Stimulated activated CD4-positive, alpha-beta T cell treated with anti-CD3 and anti-CD28 coated beads, TNF-alpha, amount 100 ng/mL, for 4 hours (primary cell): ENCODE measurements around the gene EMC6.
"Not testable (repeated sequence)": the region's sequence is repeated elsewhere in the genome, so short reads cannot be mapped to it uniquely, and the experiment has no call there.

ENCODE experiments used
- DNase-seq, 3 experiments: peaks; one replicate each; pipeline ENCODE4 v3.0.0-alpha.2; 2020; ENCODE audit warnings: low read depth in 3 of 3

EMC6 gene

DNA sequence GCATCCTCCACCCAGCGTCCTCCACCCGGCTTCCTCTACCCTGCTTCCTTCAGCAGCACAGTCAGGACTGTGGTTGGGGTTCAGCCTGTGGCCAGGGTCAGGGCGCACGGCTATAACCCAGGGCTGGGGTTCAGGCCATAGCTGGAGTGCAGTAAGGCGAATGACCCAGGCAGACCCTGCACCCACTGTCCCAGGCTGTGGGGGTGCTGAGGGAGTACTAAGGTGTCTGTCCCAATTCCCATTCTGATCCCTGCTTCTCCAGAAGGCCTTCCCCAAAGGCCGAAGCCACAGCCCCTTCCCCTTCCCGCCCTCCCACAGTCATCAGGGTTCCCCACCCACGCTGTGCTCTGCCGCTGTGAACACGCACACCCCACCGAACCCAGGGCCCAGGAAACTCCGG lies 12.4 kb downstream of the EMC6 start:
- no peak for DNase-seq

DNA sequence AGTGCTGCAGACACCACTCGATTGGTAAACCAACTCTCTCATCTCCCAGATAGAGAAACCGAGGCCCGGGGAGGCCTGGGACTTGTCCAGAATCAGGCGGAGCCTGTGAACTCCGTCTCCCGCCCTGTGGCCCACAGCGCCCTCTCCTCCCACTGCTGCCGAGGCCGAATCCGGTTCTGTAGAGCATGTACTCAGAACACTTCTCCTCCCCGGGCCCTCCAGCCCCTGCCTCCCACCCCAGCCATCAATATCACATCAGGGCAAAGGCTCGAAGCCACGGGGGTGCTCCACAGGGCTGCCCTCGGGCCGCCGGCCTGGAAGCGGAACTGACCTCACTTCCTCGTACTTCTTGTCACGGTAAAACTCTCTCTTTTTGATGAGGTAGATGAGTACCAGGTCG lies 13.0 kb downstream of the EMC6 start:
- DNase-seq, result no peak

DNA sequence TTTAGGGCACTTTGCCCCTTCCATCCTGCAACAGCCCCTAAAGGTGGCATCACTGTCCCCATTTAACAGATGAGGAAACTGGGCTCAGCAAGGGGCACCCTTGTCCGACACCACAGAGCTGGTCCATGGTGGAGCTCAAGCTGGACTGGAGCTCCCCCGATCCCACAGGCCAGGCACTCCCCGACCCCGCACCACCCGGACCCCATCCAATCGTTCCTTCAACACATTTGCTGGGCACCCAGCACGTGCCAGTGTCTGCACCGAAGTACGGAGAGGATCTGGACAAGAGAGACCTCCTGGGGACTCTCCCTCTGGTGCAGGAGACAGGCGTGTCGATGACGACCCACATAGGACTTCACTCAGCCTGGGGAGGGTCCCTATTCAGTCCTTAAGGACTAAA lies 13.4 kb downstream of the EMC6 start:
- no peak for DNase-seq

DNA sequence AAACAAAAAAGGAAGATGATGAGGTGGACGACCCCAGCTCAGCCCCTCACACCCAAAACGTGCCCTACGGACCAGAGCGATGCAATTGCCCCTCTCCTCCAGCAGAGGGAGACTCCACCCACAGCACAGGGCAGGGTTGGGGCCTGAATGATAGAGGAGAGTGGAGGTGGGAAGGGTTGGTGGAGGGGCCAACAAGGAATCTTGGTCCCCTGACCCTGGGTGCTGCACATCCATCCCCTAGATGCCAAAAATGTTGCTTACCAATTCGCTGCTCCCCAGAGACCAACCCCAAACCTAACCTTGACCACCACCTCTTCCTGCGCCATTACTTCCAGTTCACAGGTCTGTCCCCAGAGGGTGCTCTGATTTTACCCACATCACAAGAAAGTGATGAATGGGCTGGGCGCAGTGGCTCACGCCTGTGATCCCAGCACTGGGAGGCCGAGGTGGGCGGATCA lies 14.5 kb downstream of the EMC6 start:
- peak; percentile 33 to 35 (median 33) for DNase-seq

DNA sequence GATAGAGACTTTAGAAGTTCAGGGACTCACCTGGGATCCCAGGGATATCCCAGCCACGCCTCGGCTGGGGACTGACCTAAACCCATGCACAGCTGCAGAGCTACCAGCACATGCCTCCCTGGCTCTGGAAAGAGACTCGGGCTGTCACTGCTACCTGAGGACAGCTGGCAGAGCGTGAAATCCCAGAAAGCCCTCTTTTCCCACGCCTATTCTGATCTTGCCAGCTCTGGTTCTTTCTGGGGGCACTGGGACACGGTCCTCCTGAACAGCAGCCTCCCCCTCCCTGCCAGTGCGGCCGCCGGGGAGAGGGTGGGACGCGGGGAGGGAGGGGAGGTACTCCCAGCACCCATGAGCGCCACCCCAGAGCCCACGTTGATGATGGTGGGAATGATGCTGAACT lies 16.6 kb downstream of the EMC6 start:
- no peak for DNase-seq

DNA sequence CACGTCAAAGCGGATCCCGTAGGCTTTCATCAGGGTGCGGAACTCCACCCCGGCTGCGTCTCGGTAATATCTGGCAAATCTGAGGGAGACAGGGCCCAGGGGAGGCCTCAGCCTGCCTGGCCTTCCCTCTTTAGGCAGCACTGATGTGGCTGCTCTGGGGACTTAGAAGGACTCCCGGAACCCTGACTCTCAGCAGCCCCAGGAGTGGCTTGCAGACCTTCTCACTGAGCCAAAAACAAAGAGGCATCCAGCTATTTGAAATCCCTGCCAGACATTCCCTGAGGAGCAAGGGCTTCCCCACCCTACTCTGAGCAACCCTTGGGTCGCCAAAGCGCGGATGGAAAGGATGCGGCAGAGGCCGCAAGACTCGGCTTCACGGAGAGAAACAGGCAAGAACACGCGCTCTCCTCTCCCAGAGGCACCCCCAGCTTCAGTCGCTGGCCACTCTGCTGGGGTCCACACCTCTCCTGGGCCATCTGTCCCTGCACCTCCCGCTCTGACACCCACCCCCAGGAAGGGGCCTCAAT lies 19.5 kb downstream of the EMC6 start:
- DNase-seq, result no peak

DNA sequence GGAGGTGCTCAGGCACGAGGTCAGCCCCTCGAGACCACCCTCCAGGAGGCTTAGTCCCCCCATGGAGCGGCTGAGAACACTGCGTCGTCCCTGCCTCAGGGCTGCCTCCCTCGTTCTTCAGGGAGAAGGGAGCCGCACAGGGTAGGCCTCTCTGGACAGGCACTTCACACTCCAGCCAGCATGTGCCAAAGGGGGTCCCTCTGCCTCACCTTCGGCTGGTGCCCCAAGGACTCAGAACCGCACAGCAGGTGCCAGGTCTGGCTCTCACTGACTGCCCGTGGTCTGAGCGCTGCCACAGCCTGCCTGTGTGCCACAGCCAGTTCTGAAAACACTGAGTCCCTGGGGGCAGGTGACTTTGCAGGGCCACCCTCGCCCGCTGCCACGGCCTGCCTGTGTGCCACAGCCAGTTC lies 20.2 kb downstream of the EMC6 start:
- no peak for DNase-seq

DNA sequence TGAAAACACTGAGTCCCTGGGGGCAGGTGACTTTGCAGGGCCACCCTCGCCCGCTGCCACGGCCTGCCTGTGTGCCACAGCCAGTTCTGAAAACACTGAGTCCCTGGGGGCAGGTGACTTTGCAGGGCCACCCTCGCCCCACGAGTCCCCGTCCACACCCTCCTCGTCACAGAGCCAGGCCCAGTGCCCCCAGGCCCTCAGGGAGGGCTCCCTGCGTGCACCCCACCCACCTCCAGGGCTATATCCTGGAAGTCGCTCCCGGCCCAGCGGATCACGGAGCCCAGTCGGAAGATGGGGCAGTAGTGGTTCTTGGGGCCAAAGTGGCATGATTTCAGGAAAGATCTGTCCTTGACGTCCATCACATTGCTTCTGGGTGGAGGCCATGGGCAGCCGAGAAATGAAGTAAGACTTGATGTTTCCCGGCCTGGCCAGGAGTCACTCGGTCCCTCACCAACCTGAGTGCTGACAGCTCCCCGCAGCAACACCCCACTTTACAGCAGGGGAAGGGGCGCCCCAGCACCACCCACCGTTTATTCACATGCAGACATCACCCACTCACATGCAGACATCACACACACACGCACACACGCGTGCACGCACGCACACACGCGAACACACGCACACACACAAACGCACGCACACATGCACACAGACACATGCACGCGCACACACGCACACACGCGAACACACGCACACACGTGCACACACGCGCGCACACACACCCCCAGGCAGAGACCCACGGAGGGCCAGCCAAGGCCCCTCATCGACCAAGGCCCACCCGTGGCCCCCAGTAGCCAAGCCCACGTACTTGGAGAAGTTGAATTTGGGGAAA lies 20.9 kb downstream of the EMC6 start:
- DNase-seq, result no peak

DNA sequence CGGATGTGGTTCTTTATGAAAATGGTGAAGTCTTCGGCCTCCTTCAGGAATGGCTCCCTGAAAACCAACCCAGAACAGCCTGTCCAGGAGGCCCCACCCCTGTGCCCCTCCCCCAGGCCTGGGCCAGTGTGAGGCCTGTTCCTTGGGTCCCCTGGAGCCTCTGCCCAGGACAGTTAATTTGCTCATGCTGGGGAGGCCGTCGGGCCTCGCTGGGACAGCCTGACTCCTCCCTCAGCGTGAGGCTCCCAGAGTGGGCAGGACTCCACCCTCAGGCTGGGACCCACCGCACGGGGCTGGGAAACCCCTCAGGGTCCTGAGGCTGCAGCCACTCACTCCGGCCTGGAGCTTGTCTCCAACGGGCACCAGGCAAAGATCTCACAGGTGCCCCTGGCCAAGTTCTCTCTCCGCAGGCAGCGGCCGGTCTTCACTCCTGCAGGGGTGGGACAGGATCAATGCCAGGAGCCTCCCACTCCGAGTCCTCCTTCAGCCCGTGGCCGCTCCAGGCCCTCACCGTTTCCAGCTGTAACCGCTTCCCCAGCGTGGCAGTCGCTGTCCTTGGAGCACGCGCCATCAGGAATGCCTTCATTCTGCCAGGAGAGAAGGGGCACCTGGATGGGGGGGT lies 21.6 kb downstream of the EMC6 start:
- no peak for DNase-seq

DNA sequence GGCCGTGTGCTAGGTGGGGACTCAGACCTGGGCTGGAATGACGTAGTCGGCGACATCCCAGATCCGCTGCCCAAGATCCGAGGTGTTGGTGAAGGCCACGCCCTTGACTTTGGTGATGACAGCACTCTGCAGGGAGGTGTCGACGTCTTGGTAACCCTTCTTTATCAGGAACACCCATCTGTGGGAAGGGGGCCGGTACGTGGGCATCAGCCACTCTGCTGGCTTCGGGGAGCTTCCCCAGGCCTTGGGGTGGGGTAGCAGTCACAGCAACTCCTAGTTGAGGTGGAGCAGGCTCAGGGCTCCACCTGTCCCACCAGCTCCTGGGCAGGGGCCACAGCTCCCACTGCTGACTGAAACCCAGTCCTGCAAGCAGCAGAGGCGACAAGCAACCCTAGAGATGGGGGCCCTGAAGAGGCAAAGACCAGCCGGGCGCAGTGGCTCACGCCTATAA lies 23.0 kb downstream of the EMC6 start:
- no peak for DNase-seq

DNA sequence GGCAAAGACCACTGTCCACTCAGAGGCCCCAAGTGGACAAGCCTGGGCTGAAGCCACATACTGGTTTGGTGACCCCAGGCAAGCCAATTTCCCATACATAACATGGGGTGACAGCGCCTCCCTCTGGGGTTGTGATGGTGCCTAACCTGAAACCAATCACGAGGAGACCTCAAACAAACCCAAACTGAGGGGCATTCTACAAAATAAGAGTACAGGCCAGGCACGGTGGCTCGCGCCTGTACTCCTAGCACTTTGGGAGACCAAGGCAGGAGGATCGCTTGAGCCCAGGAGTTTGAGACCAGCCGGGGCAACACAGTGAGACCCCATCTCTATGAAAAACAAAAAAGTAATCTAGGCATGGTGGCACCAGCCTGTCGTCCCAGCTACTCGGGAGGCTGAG lies 23.7 kb downstream of the EMC6 start:
- DNase-seq, result no peak

DNA sequence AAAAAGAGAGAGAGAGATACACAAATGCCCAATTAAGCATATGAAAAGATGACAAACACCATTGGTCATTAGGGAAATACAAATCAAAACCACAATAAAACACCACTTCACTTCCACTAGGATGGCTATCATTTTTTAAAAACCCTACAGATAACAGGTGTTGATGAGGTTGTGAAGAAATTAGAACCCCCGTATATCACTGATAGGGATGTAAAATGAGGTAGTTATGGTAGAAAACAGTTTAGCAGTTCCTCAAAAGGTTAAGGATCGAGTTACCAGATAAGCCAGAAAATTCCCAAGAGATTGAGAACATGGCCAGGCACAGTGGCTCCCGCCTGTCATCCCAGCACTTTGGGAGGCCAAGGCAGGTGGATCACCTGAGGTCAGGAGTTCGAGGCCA lies 24.5 kb downstream of the EMC6 start:
- DNase-seq, result no peak

DNA sequence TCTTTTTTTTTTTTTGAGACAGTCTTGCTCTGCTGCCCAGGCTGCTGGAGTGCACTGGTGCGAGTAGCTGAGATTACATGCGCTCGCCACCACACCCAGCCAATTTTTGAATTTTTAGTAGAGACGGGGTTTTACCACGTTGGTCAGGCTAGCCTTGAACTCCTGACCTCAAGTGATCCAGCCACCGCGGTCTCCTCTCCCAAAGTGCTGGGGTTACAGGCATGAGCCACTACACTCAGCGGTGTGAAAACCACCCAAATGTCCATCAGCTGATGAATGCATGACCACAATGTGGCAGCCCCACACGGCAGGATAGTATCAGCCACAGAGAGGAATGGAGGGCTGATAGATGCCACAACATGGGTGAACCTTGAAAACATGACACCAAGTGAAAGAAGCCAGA lies 25.2 kb downstream of the EMC6 start:
- no peak for DNase-seq

DNA sequence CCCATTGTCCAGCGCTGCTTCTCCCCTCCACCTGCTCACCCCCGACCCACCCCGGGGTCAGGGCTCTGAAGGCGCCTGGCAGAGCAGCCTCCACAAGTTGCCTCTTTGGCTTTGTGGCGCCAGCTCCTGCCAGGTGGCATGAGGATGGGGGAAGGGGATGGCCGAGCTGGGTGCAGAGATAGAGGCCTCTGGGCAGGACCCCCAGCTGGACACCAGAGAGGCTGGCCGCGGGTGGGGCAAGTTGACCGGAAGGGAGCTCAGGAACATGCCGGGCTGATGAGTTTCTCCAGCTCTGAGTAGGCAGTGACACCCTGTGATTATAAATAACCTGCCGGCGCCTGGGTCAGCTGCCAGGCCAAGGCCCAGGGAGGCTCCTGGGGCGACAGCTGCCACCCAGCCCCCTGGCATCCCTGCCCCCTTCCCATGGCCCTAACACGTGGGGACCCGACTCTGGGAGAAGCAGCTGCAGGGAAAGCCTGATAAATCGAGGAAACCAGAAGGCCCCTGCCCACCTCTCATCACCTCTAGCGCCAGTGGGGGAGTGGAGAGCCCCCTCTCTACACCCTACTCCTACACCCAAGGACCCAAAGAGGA lies 26.6 kb downstream of the EMC6 start:
- no peak for DNase-seq

DNA sequence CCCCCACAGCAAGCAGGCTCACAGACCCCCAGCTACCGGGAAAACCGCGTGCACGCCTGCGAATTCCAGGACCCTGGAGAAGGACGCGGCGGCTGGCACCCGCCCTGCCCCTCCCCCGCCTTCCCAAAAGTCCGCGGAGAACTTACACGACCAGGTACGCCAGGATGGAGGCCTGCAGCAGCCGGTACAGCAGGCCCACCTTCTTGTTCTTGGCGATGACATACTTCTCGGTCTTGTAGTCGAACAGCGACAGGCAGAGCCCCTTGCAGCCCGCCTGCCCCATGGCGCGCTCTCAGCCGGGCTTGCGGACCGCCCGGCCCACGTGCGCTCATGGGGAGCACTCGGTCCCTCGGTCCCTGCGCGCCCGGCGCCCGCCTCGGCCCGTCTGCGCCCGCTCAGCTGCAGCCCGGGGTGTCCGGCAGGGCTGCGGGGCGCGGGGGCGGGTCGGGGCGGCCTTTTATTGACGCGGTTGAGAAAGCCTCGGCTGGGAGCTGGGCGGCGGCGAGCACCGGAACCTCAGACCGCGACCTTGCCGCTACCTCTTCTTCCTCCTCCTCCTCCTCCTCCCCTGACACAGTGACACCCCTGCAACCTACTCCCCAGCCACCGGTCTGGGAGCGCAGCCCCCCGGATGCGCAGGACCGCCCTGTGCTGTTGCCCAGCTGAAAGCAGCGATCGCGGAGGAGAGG lies 27.3 kb downstream of the EMC6 start, which contains the start of gene P2RX5:
Gene P2RX5 (minus strand): TSS at position 433 of the 689 bp plus-strand sequence. CDS start 150 bp downstream, at position 283.
- DNase-seq, result no peak

DNA sequence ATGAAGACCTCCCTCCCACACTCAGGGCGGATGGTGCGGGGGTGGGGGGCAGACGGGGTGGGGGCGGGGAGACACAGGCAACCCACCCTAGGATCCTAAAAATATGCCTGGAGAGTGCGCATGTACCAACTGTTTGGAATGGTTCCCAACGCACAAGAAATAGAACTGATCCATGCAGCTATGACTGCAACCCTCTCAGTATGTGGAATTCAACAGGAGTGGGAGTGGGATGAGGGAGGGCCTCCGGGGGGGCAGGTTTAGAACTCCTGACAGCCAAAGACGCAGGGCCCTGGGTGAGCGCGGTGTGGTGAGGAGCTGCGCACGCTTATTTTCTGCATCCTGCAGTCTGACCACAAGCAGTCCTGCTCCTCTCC lies 28.5 kb downstream of the EMC6 start:
- DNase-seq, result no peak

DNA sequence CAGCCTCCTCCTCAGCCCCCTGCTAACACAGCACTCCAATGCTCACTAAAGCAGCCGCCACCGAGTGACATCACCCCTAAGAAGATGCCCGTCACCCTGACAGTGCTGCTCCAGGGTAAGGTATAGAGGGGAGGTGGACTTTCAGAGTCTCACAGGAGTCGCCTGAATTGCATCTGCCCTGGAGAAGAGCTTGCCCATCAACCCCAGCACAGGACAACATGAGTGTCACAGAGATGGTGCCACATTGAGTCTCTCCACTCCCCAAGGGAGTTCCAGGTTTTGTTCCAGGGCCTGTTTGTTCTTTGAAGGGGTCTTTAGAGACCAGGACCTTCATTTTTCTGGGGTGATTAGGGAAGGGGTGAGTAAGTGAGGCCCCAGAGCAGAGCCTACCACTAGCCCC lies 29.5 kb downstream of the EMC6 start:
- DNase-seq, result no peak

DNA sequence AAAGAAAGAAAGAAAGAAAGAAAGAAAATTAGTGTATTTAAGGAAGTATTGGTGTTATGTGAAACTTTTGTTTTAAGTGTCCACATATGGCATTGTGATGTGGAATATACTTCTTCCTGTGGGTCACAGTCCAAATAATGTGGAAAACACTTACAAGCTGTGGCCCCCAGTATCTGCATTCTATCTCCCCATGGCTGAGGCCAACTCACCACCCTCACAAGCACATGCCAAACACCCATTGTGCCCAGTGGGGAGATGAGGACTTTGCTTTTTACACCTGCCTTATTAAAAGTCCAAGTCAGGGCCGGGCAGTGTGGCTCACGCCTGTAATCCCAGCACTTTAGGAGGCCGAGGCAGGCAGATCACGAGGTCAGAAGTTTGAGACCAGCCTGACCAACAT lies 31.3 kb downstream of the EMC6 start:
- DNase-seq, result no peak

DNA sequence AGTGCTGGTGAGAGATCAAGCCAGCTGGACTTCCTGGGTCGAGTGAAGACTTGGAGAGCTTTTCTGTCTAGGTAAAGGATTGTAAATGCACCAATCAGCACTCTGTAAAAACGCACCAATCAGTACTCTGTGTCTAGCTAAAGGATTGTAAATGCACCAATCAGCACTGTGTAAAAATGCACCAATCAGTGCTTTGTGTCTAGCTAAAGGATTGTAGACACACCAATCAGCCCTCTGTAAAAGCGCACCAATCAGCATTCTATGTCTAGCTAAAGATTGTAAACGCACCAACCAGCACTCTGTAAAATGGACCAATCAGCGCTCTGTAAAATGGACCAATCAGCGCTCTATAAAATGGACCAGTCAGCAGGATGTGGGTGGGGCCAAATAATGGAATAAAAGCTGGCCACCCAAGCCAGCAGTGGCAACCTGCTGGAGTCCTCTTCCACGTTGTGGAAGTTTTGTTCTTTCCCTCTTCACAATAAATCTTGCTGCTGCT lies 33.5 kb downstream of the EMC6 start:
- not testable (repeated sequence) for DNase-seq

DNA sequence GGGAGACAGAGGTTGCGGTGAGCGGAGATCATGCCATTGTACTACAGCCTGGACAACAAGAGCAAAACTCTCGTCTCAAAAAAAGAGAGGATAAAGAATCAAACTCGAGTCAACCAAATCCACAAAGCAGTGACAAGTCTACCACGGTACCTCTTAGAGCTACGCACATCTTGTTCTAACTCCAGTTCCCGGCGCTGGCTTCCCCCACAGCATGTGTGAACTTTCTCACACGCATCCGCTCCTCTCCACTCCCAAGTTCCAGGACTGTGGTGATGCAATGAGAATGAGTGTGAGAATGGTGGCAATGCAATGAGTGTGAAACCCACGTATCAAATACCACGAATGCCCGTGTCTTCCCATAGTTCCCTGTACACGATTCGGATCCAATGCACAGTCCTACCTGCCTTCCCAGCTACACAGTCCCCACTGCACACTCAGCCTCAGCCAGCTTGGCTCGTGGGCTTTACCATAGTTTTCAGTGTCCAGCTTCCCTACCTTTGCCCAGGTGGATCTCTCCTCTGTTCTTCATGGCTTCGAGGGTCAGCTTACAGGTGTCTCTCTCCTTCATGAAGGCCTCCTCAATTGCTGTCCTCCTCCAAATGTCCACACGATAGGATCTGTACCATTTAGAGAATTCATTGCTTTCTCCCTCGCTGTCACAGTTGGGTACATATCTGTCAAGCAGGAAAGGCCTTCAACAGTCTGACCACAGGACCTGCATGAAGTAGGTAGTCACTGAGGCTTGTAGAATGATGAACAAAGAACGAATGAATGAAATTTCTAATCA lies 36.5 kb downstream of the EMC6 start:
- DNase-seq, result no peak

DNA sequence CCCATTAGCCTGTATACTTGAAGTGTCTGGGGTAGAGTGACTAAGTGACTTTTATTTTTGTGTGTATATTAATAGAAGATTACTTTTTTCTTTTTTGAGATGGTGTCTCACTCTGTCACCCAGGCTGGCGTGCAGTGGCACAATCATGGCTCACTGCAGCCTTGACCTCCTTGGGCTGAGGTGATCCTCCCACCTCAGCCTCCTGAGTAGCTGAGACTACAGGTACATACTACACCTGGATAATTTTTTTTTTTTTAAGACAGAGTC lies 37.0 kb downstream of the EMC6 start:
- not testable (repeated sequence) for DNase-seq
